ENCODE results near the gene ZMIZ1.
"Not testable (repeated sequence)": the region's sequence is repeated elsewhere in the genome, so short reads cannot be mapped to it uniquely, and the experiment has no call there.

The ZMIZ1 gene

DNA sequence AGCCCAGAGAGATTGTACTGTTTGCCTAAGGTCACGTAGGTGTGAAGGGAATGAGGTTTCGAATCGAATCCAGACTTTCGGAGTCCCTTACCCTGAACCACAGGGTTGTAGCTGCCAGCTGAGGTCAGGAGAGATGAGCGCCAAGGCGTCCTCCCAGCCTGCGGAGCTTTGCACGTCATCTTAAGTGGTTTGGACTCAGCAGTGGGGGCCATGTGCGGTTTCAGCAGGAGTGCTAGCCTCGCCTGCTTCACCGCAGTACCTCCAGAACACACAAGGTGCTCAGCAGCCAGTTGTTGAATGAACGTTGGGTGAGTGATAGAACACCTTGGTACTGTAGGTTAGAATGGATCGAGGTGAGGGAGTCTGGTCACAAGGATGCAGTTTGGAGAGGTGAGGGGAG, 203.6 kb downstream of the ZMIZ1 start:
- in situ Hi-C loops (cut with HindIII; ENCODE audit: low sequenced_read_pairs): no loop called here

DNA sequence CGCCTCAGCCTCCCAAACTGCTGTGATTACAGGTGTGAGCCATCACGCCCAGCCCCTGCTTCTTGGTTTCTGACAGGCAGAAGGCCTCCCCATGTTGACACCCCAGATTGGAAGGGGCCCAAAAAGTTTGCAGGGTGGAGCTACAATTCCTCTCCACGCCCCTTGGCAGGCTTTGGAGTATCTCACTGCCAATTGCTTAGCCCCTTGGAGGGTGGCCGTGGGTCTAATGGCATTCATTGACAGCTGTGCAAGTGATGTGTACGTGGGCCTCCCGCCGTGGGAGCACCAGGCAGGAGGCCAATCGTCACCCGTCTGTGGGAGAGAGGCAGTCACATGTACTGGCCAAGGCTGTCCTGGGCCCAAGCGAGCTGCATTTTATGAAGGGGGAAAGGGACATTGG, 204.8 kb downstream of the ZMIZ1 start:
- in situ Hi-C loops (cut with HindIII; ENCODE audit: low sequenced_read_pairs): no loop called here

DNA sequence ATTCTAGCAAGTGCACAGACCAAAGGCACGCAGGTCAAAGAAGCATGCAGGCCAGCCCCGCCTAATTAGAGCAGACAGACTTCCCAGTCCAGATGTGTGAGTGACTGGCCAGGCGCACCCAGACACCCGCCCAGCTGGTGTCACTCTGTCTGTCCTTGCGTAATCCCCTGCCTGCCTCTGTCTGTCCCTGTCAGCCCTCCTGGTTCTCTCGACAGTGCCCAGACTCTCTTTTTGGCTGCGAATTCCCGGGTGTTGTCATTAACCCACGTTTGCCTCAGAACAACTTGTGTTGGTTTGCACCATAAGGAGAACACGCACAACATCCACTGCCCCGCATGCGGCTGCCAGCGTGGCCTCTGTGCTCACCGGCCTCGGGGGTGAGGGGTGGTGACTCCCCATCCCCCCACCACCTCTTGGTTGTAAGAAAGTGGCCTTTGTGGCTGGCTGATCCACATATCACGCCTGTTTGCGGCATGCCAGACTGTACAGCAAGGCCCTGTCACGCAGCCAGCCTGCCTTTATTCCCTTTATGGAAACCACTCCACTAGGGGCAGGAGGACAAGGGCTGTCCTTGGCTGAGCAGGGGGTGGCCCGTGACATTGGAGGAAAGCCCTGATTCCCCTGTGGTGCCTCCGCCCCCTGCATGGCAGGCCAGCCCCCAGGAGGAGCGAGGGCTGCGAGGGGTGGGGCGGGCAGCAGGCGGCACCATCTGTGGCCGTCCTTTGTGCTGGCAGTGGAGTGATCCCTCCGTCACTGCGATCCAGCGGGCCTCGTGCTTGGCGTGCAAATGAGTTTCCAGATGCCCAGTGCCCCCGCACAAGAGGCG, 205.7 kb downstream of the ZMIZ1 start:
- in situ Hi-C loops (cut with HindIII; ENCODE audit: low sequenced_read_pairs): no loop called here

DNA sequence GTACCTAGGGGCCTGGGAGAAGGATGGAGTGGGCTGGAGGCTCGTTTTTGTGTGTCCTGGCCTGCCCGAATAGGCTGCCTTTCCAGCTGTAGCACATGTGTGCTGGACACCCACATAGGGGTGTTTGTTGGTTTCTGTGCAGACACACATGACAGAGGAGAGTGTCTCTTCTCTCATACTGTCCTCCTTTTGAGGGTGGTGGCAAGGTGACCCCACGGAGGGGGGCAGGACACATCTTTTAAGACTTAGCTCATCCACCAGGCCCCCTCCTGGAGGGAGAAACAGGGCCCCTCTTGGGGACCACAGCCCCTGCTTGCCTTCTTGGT, 206.3 kb downstream of the ZMIZ1 start:
- in situ Hi-C loops (cut with HindIII; ENCODE audit: low sequenced_read_pairs): no loop called here

DNA sequence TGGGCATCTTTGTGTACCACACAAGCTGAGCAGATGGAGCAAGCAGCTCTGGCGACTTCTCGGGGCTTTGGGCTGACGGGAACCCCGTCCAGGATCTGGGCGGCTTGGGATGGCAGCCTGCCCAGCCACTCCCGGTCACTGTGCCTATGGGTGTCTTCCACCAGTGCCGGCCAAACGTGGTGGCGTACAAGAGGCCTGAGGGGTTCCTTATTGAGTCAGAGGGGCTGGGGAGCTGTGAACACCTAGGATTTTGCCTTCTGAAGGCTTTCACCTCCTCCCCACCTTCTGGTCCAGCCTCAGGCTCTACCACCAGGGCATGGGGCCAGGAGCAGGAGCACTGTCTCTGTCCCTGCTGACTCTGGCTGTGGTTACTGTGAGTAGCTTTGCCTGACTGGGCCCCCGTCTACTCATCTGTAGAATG, 206.7 kb downstream of the ZMIZ1 start:
- in situ Hi-C loops (cut with HindIII; ENCODE audit: low sequenced_read_pairs): no loop called here

DNA sequence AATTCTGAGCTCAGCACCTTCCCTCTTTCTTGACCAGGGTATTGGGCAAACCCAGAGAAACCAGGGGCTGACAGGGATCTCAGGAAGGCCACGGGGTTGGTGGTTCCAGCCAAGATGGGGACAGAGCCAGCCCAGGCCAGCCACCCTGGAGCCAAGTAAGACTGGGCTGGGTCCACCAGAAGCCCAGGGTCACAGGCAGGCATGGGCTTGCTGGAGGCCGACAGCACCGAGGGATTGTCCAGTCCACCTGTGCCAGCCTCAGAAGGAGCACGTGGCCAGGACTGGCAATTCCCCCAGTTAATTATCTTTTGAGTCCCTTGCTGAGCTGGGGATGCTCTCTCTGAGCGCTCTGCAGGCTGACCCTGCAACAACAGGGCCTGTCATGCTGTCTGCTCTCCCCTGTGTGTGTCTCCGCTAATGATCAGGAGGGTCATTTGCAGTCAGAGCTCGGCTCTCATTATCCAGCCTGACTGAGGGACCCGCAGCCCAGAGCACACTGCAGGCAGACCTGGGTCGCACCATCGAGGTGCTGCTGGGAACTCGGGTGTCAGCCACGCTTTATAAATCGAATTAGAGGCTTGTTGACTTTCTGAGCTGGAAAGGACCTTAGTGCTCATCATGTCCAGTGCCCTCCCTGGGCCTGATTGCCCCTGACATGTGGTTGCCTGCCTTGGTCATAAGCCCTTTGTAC, 209.0 kb downstream of the ZMIZ1 start:
- in situ Hi-C loops (cut with HindIII; ENCODE audit: low sequenced_read_pairs): no loop called here

DNA sequence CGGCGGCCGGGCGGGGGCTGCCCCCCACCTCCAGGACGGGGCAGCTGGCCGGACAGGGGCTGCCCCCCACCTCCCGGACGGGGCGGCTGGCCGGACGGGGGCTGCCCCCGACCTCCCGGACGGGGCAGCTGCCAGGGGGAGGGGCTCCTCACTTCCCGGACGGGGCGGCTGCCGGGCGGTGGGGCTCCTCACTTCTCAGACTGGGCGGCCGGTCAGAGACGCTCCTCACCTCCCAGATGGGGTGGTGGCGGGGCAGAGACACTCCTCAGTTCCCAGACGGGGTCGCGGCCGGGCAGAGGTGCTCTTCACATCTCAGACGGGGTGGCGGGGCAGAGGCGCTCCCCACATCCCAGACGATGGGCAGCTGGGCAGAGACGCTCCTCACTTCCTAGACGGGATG, 210.3 kb downstream of the ZMIZ1 start:
- in situ Hi-C loops (cut with HindIII; ENCODE audit: low sequenced_read_pairs): not testable (repeated sequence)

DNA sequence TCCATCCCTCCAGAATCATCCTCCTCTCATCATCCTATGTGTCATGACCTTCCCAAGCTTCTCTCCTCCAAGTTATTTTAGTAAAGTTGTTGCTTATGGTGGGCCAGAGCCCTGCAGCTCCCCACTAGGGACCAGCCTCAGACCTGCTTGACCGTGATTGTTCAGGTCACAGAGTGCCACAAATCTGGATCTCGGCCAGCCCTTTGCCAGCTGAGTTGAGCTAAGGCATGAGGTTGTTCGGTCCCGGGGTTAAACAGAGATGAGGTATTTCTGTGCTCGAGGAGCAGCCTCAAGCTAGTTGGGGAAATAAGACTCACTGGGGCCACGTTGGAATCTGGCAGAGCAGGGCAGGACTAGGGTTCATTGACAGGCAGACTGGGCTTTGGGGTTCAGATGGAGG, 212.2 kb downstream of the ZMIZ1 start:
- in situ Hi-C loops (cut with HindIII; ENCODE audit: low sequenced_read_pairs): no loop called here

DNA sequence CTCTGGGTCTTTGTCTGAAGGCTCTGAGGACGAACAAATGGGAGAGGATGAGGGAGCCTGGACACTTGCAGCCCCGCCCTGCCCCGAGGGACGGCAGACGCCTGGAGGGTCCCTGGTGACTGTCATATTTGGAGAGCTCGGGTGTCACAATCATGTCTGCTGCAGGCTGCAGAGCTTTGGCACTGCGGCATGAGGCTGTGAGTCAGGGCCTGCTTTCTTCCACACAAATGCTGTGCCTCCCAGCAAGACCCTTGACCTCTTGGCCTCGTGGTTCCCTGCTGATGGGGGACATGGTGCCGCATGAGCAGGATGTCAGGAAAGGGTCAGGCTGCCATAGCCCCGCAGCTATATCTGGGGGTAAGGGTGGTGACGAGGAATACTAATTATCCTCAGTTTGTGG, 213.6 kb downstream of the ZMIZ1 start:
- in situ Hi-C loops (cut with HindIII; ENCODE audit: low sequenced_read_pairs): no loop called here

DNA sequence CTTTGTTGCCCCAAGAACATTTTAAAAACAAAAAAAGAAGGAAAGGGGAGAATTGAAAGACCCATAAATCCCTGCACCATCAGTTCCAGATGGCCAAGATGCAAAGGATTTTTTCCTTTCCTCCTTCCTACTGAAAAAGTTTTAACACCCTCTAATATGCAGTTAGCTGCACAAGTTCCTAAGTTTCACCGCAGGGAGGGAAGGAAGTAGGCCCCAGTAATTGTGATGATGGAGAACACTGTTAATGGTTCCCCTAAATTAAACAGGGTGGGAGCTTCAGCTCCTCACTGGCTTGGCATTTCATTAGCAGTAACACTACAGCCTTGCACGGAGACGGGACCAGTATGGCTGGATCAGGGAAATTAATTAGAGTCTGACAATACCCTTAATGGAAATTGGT, 214.8 kb downstream of the ZMIZ1 start:
- in situ Hi-C loops (cut with HindIII; ENCODE audit: low sequenced_read_pairs): no loop called here

DNA sequence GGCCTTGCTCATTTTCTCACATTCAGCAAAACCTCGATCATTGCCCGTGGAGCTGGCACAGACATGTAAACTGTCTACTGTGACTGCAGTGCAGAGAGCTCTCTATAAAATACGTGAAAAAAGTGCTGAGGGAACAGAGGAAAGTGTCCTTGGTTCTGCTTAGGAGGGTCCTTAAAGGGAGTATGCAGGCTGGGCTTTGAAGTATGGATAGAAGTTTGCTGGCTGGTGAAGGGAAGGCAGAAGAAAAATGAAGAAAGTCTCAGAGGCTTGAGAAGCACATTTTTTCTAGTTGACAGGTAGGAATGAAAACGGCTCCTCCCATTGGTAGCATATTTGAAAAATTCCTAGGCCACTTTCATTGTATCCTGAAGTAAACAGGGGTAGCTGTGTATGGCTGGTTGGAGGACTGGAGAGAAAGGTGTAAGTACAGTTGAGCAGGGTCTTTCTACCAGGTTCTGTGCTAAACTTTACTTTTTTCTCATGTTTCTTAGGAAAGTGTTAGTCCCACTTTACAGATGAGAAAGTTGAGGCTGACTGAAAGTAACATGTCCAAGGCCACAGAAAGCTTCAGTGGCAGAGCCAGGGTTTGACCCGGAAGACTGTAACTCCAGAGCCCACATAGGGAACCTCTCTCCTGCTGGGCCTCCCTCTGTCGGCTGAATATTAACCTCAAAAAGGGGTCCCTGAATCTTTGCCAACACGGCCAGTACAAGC, 215.5 kb downstream of the ZMIZ1 start:
- in situ Hi-C loops (cut with HindIII; ENCODE audit: low sequenced_read_pairs): no loop called here

DNA sequence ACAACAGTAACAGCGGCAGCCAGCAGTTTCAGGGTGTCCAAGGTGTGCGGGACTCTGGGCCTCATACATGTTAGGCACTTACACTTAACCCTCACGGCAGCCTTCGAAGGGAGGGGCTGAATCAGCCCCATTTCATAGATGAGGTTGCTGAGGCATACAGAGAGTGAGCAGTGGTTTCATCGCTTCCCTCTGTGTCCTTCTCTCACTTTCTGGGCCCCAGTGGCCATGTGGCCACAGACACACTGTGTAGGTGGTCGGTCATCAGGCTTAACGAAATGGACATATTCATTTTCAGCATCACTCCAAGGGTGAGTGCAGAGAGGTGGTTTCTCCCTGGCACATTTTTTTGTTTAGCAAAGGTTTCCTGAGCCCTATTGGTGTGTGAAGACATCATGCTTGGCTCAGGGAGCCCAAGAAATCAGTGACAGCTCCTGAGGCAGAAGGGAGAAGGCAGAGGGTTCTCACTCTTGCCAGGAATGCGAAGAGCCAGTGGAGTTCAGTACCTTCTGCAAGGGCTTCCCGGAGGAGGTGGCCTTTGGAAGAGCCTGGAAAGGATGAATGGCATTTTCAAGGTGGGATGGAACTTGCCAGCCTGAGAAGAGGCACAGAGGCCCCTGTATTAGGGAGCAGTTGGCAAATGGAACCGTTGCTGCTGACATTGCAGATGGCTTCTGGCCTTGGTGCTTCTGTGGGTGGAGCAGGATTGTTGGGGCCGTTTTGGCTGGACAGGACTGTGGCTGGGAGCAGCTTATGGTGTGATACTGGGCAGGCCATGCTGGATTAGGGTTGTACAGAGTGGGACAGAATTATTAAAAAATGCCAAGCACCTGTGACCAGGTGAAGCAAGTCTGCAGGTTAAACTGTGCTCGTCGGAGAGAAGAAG, 216.8 kb downstream of the ZMIZ1 start:
- in situ Hi-C loops (cut with HindIII; ENCODE audit: low sequenced_read_pairs): no loop called here

DNA sequence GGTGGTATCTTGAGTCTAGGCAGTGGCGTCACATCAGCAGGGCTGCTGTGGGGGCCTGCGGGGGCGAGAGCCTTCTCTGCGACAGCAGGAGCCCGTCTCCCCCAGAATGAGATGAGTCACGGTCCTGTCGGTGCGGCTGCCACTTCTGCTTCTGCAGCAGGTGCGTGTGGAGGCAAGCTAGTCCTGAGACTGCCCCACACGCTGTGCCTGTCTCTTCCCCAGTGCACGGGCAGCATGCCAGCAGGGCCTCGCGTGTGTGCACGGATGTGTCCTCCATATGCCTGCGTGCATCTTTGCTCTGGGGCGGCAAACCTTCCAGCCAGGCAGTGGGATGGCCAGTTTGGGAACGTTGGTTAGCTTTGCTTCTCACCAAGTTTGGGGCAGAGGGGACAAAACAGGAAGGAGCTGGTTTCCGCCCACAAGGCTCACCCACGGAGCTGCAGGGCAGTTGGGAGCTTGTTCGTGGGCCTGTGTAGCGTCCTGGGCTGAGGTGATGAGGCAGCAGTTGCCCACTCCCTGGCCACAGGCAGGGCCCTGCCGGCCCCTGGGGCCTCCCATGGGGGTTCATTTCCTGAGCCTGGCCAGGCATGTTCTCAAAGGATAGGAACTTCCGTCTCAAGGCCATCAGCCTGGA, 217.7 kb downstream of the ZMIZ1 start:
- in situ Hi-C loops (cut with HindIII; ENCODE audit: low sequenced_read_pairs): no loop called here

DNA sequence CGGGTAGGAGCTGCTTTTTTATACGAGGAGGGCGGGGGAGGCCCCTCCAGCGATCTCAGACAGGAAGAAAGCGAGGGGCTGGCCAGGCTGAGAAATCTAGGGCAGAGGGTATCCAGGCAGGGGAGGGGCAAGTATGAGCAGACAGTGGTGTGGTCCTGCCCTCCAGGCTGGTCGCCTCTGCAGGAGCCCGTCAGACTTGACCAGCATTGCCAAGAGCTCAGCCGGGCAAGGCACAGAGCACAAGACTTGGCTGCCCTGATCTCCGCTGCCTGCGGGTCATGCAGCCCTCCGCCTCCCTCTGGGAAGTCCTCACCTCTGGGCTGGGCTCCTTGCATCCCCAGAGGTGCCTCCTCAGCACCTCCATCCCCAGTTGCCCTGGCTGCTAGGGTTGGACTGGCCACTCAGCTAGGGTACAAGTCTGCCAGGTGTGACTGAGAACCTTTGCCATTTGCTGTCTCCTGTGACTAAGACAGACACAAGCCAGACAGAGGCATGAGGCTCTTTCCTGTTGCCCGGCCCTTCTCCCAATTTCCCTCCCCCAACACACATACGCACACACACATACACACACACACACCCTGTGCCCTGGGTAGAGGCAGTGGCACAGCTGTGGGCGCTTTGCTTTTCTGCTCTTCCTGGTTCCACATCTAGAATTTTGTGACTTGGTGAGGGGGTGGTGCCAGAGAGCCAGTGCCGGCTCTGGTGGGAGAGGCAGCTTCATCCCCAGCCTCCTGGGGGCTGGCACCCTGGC, 219.4 kb downstream of the ZMIZ1 start:
- in situ Hi-C loops (cut with HindIII; ENCODE audit: low sequenced_read_pairs): no loop called here

DNA sequence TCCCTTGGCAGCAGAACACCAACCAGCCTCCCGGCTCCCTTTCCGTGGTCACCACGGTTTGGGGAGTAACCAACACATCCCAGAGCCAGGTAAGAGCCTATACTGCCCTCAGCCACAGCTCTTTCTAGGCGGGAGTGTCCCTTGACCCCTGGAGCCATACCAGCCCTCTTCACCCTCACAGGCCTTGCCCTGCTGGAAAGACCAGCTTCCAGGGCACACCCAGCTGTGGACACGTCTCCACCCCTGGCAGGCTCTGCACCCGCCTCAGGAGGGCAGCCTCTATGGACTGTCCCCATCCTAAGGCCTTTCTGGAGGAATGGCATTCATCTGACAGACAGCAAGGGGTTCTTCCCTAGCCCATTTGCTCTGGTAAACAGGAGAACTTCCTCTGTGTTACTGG, 221.0 kb downstream of the ZMIZ1 start:
- in situ Hi-C loops (cut with HindIII; ENCODE audit: low sequenced_read_pairs): no loop called here

DNA sequence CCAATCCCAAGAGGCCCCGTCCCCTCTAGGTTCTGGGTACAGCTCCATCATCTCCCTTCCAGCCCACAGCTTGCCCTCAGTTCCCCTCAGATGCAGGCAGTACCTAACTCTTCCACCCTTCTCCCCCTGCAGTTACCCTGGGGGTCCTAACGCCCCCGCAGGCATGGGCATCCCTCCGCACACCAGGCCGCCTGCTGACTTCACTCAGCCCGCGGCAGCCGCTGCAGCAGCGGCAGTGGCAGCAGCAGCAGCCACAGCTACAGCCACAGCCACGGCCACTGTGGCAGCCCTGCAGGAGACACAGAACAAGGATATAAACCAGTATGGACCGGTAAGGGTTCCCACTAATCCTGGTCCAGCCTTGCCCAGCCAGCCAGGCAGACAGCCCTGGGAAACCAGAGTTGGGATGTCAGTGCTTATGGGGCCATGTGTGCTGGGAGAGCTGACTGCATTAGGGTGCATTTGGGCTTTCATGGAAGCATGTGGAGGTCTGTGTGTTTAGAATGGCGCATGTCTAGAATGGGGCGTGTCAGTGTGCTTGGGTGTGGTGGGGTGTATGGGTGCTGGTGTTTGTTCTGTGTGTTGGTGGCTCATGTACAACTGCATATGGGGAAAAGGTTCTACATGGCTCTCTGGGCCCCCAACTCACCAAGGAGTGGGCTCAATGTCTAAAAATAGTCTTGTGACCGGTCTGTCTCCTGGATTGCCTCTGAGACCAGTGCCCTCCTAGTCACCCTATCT, 223.4 kb downstream of the ZMIZ1 start:
- in situ Hi-C loops (cut with HindIII; ENCODE audit: low sequenced_read_pairs): no loop called here

DNA sequence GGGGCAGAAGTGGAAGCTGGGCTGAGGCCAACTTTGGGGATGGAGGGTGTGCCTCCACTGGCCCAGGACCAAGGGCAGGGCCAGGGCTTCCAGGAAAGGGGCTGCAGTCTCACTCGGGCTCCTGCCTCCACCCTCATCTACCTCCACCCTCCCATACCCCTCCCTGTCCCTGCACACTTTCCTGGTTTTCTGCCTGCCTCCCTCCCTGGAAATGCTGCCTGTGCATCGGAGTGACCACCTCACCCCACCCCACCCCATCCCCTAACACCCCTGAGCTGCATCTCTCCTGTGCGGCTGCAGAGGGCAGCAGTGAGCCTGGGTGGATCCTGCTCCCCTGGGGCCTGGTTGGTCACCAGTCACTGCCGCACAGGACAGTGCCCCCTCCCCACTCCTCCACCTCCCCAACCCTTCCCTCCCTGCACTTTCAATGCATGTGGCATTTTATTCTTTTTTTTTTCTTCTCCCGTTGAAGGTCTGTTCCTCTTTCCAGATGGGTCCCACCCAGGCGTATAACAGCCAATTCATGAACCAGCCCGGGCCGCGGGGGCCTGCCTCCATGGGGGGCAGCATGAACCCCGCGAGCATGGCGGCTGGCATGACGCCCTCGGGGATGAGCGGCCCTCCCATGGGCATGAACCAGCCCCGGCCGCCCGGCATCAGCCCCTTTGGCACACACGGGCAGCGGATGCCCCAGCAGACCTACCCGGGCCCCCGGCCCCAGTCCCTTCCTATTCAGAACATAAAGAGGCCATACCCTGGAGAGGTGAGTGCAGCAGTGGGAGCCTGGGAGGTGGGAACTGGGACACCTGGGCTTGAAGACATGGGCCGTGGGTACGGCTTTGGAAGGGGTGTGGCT, 224.4 kb downstream of the ZMIZ1 start:
- in situ Hi-C loops (cut with HindIII; ENCODE audit: low sequenced_read_pairs): no loop called here

DNA sequence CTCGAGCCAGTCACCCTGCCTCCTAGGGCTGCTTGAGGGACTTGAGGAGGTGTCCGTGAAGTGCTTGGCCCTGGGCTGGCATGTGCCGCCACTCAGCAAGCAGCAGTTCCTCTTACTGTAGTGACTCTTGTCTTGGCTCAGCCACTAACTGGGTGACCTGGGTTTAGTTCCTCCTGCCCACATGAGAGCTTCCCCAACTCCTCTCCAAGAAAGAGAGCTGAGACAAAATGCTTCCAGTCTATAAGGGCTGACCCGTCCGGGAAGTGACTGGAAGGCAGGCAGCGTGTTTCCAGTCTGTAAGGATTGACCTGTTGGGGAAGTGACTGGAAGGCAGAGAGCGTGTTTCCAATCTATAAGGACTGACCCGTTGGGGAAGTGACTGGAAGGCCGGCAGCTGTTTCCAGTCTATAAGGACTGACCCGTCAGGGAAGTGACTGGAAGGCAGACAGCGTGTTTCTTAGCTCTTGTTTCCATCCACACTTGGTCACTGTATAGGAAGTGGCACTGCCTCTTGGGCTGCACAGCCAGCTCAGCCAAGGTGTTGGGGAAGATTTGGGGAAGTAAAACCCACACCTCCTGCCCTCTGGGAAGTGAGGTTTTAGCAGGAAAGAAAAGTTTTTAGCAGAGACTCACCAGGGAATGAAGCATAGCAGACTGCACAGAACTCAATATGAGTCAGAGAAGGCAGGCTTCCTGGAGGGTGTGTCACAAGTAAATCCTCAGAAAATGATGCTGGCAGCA, 225.2 kb downstream of the ZMIZ1 start:
- in situ Hi-C loops (cut with HindIII; ENCODE audit: low sequenced_read_pairs): no loop called here

Measured in endothelial cell of hepatic sinusoid (primary cell).